AG09319 (cell line): ENCODE measurements around the gene HOXD3.

Source experiments
- DNase-seq: peaks from one replicate; pipeline ENCODE4 v3.0.0-alpha.2; 2010; ENCODE audit warnings: low read depth; ENCODE audit errors: extremely low read depth
- CTCF ChIP-seq: IDR thresholded peaks from 2 replicates; pipeline ENCODE4 v1.5.1; 2011; ENCODE audit warnings: low read depth, mild to moderate bottlenecking, inconsistent platforms, low read length, moderate library complexity

HOXD3 gene

GRCh38 chr2:176157499-176158185, 535 bp downstream of the HOXD3 start:
- DNase-seq: no peak
- TF ChIP-seq CTCF: no peak

GRCh38 chr2:176158186-176158591, 1.1 kb downstream of the HOXD3 start:
- no peak for TF ChIP-seq CTCF
- DNase-seq: no peak

- no peak for DNase-seq
- no peak for TF ChIP-seq CTCF
These were observed 2.0 kb downstream of the HOXD3 start for GRCh38 chr2:176158855-176159662.

- no peak for DNase-seq
- no peak for TF ChIP-seq CTCF
These were observed 2.6 kb downstream of the HOXD3 start for GRCh38 chr2:176159663-176160250.

- no peak for DNase-seq
- TF ChIP-seq CTCF: no peak
These were observed 3.3 kb downstream of the HOXD3 start for GRCh38 chr2:176160251-176160985.

DNA sequence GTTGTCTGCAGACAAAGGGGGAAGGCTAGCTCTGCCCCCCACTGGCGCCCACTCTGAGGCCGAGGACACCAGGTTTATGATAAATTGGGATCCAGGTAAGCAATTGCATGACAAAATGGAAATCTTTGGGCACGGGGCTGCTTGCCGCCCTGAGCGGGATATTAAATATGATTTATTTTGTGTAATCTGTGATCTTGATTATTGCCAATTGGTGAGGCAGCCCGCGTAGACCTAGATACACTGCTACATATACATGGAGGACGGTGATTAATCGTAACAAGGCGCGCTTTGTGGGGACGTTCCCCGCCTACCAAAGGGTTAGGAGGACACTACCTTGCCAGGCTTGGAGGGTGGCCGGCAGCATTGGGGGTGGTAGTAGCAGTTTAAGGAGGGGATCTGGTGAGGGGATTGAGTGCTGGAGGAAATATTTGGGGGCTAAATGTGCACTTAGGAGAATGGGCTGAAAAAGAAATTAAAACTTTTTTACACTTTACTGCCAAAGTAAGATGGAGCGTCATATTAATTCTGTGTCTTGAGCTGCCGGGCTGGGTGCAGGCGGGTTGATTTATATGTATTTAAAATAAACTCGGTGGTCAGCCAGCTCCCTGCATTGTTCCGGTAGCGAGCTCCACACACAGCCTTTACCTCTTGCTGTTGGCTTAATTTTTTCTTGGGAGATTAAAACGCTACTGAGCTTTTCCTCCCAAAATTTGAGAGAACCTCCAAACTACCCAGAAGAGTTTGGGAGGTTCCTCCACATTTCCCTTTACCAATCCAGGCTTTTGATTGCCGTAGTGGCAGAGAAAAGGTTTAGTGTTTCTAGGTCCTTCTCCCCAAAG, 4.1 kb downstream of the HOXD3 start:
- TF ChIP-seq CTCF: no peak
- DNase-seq: no peak
